HepG2 (cell line): ENCODE measurements around the gene DHRS1. TPM values are rescaled to one million over a fixed set of nuclear protein-coding genes. Genes with fewer than 3 reads are reported as not detected.

ENCODE experiments used
- ATAC-seq: fragments of 200-7000 bp; cut with Tn5 transposase; 3 replicates; pipeline ENCODE4 v1.9.1; 2020; ENCODE audit warnings: mild to moderate bottlenecking, moderate library complexity
- BruUV-seq: library from RNA; stranded (reverse); fragments of 400-500 nt; replicated peaks from 2 replicates; lab custom pipeline; 2021; lab: Mats Ljungman, UMichigan
- CTCF ChIA-PET: fragments of 300-600 bp; formaldehyde crosslinking; extraction: SDS; loops from one replicate; lab custom pipeline; 2021; ENCODE audit warnings: low total read pairs, inconsistent platforms, low intra/inter-chr PET ratio; lab: Yijun Ruan, JAX
- POLR2A ChIA-PET: fragments of 350-600 bp; sonication (Branson Sonifier 250); formaldehyde crosslinking; loops from one replicate; lab custom pipeline; 2020; ENCODE audit warnings: antibody characterized with exemption, inconsistent platforms; lab: Yijun Ruan, JAX
- DNase-seq: peaks from one replicate; pipeline ENCODE4 v3.0.0-alpha.2; 2015; ENCODE audit warnings: low spot score
- FAIRE-seq: peaks from 3 replicates; lab custom pipeline; 2011; peaks lifted over from hg19 to GRCh38; lab: Jason Lieb, UNC
- H2AFZ ChIP-seq: one replicate; pipeline ENCODE4 v1.6.1; 2011; ENCODE audit warnings: low read length, inconsistent platforms
- H3K27ac ChIP-seq: fragments of 300-600 bp; 3 replicates; pipeline ENCODE4 v1.8.0; 2011; ENCODE audit warnings: mixed run types, mild to moderate bottlenecking, mixed read lengths, low read length, inconsistent platforms; ENCODE audit not compliant: insufficient read depth; ENCODE audit errors: extremely low read length
- H3K27me3 ChIP-seq, 2 experiments: fragments of 200-600 bp in 1 of 2; 2 replicates in 1 of 2; 3 replicates in 1 of 2; pipeline versions ENCODE4 v1.6.0 to v1.8.0; 2011; ENCODE audit warnings: low read length in 2 of 2, mild to moderate bottlenecking in 2 of 2, moderate library complexity in 2 of 2, inconsistent platforms in 1 of 2; ENCODE audit not compliant: insufficient read depth in 2 of 2, control insufficient read depth in 1 of 2
- H3K36me3 ChIP-seq, 2 experiments: fragments of 200-600 bp in 1 of 2; replicated peaks in 1 of 2; 2 replicates in 1 of 2; 3 replicates in 1 of 2; pipeline versions ENCODE4 v1.5.1 to v1.8.0; 2011; ENCODE audit warnings: low read length in 2 of 2, inconsistent platforms in 1 of 2; ENCODE audit not compliant: insufficient read depth in 2 of 2, control insufficient read depth in 1 of 2
- H3K4me1 ChIP-seq: 2 replicates; pipeline ENCODE4 v1.5.1; 2012; ENCODE audit warnings: low read length, inconsistent platforms; ENCODE audit not compliant: insufficient read depth
- H3K4me2 ChIP-seq: 2 replicates; pipeline ENCODE4 v1.6.0; 2011; ENCODE audit warnings: low read depth, low read length, inconsistent platforms
- H3K4me3 ChIP-seq, 3 experiments: fragments of 200-600 bp in 1 of 3; sonication (generic), shearing (Covaris generic) in 1 of 3; replicated peaks in 1 of 3; 2 replicates each; pipeline ENCODE4 v1.5.1; 2011 to 2016; ENCODE audit warnings: low read length in 3 of 3, inconsistent platforms in 2 of 3, low read depth in 2 of 3, mild to moderate bottlenecking in 2 of 3, control low read depth in 1 of 3, mixed read lengths in 1 of 3; ENCODE audit not compliant: insufficient read depth in 1 of 3
- H3K79me2 ChIP-seq: one replicate; pipeline ENCODE4 v1.6.1; 2011; ENCODE audit warnings: low read length, inconsistent platforms; ENCODE audit not compliant: insufficient read depth
- H3K9ac ChIP-seq: 2 replicates; pipeline ENCODE4 v1.6.0; 2011; ENCODE audit warnings: mild to moderate bottlenecking, low read depth, low read length, inconsistent platforms; ENCODE audit not compliant: insufficient read depth
- H3K9me3 ChIP-seq: 2 replicates; pipeline ENCODE4 v1.5.1; 2012; ENCODE audit warnings: mild to moderate bottlenecking, low read length
- H4K20me1 ChIP-seq: 2 replicates; pipeline ENCODE4 v1.6.0; 2011; ENCODE audit warnings: inconsistent platforms, mild to moderate bottlenecking, low read length, moderate library complexity; ENCODE audit not compliant: insufficient read depth
- ESRRA ChIP-seq: sonication (generic); formaldehyde crosslinking; IDR thresholded peaks from 2 replicates; pipeline ENCODE4 v1.5.1; 2020; ENCODE audit warnings: mild to moderate bottlenecking, low read depth, missing genetic modification reagents
- GTF3A ChIP-seq: sonication (generic); formaldehyde crosslinking; conservative IDR thresholded peaks from 2 replicates; pipeline ENCODE4 v1.4.0; 2020; ENCODE audit warnings: mild to moderate bottlenecking, missing genetic modification reagents
- MATR3 ChIP-seq: sonication (generic); formaldehyde crosslinking; IDR thresholded peaks from 2 replicates; pipeline ENCODE4 v1.4.0; 2020; ENCODE audit warnings: missing genetic modification reagents
- NONO ChIP-seq, 2 experiments: fragments of 450-650 bp in 1 of 2; sonication (generic) in 1 of 2; formaldehyde crosslinking in 1 of 2; IDR thresholded peaks in 1 of 2; conservative IDR thresholded peaks in 1 of 2; 2 replicates each; pipeline versions ENCODE4 v1.6.1 to v1.8.0; 2017 to 2022; ENCODE audit warnings: mild to moderate bottlenecking in 1 of 2, missing genetic modification reagents in 1 of 2, moderate library complexity in 1 of 2
- RBM22 ChIP-seq: fragments of 200-400 bp; formaldehyde crosslinking; optimal IDR thresholded peaks from 2 replicates; pipeline ENCODE3; 2017; ENCODE audit warnings: mild to moderate bottlenecking, low read length, moderate library complexity
- ZFP41 ChIP-seq: sonication (generic); formaldehyde crosslinking; IDR thresholded peaks from 2 replicates; pipeline ENCODE4 v1.4.0; 2020; ENCODE audit warnings: mild to moderate bottlenecking, missing genetic modification reagents, borderline replicate concordance
- ZMYM4 ChIP-seq: sonication (generic); formaldehyde crosslinking; IDR thresholded peaks from 2 replicates; pipeline ENCODE4 v1.8.1; 2023; ENCODE audit warnings: mild to moderate bottlenecking, missing genetic modification reagents
- ZNF383 ChIP-seq: sonication (generic); formaldehyde crosslinking; IDR thresholded peaks from 2 replicates; pipeline ENCODE4 v1.4.0; 2020; ENCODE audit warnings: missing genetic modification reagents, mild to moderate bottlenecking, borderline replicate concordance
- ZNF431 ChIP-seq: sonication (generic); formaldehyde crosslinking; IDR thresholded peaks from 2 replicates; pipeline ENCODE4 v1.9.0; 2022; ENCODE audit warnings: missing genetic modification reagents, low read depth, mild to moderate bottlenecking, borderline replicate concordance
- WGBS: methylation state at CpG from one replicate; pipeline ENCODE4 v1.1.6; 2017; ENCODE audit warnings: low lambda C conversion rate; 5-methylcytosine and 5-hydroxymethylcytosine counted together
- in situ Hi-C: cut with HindIII; loops from 2 replicates; pipeline ENCODE4 v1.10.0; 2017; ENCODE audit warnings: low pct_unique_long_range_greater_than_20kb; ENCODE audit not compliant: extremely low pct_ligation_motif_present
- intact Hi-C: fragments of 100-400 bp; cut with micrococcal nuclease; formaldehyde crosslinking; loops from one replicate; pipeline ENCODE4 v1.10.0; 2022; ENCODE audit not compliant: unreplicated experiment
- polyA plus RNA-seq, 8 experiments: library from polyadenylated mRNA; depleted of rRNA in 3 of 8; stranded (reverse) in 7 of 8; unstranded in 1 of 8; fragments of >200 nt; fragmentation: Illumina TruSeq in 4 of 8; extraction: Trizol in 4 of 8; gene quantifications; 2 replicates each; pipeline versions ENCODE4 v1.2.1 to v1.2.3, GENCODE V29; 2011 to 2016; ENCODE audit warnings: low read depth in 4 of 8, missing spikeins in 1 of 8, mixed read lengths in 1 of 8; ENCODE audit not compliant: insufficient read depth in 1 of 8
- total RNA-seq, 5 experiments: library from RNA; depleted of rRNA; stranded (reverse); fragments of >200 nt; fragmentation: Illumina TruSeq; extraction: Trizol; gene quantifications; 2 replicates each; pipeline ENCODE4 v1.2.3, GENCODE V29; 2016; ENCODE audit warnings: low read depth in 1 of 5

DHRS1 gene
- total and polyA plus RNA-seq, 2 of the 13 experiments (the other 11 are each of a cell fraction or from before 2014, with no cell fraction given) = 49.8 to 60.8 TPM

DNA sequence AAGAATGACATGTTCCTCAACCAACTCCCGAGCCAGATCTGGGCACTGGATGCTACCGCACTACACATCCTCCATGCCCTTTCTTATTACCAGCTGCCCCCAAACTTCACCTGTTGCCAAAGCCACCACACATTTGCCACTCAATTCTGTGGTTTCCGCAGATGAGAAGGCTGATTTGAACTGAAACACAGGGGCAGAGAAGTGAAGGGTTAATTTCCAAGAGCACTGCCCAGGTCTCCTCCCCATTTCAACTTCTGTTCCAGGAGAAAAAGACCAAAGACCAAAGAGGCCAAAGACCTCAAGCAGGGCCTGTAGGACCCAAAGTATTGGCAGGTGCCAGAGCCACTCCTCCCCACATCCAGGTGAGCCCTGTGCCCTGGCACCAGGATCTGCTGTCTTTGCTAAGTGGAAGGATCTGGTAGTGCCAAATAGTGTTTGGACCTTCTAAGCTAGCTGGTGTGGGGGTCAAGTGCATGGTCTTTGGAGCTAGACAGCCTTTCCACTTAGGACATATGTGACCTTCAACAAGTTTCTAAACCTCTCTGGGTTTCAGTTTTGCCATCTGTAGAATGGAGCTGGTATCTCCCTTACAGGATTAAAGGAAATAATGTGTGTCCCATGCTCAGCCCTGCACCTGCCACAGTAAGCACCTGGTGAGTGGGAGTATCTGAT lies 8.0 kb downstream of the DHRS1 start (continued):
- TF ChIP-seq GTF3A (CRISPR knock-in tag) (0 out of 2 replicates have a peak, but pooled peaks have one; percentile 43), ZNF431 (CRISPR knock-in tag) (0 out of 2 replicates have a peak, but pooled peaks have one; percentile 22), ESRRA (0 out of 2 replicates have a peak, but pooled peaks have one; percentile 29), NONO (IDR thresholded peaks at IDR 0.05) (no peak), NONO (CRISPR knock-in tag; conservative IDR thresholded peaks at IDR 0.05) (peak; percentile 52; the same call in 1 of the 2 replicates), ZMYM4 (CRISPR knock-in tag) (0 out of 2 replicates have a peak, but pooled peaks have one; percentile 36), ZNF383 (CRISPR knock-in tag) (0 out of 2 replicates have a peak, but pooled peaks have one; percentile 76)

DNA sequence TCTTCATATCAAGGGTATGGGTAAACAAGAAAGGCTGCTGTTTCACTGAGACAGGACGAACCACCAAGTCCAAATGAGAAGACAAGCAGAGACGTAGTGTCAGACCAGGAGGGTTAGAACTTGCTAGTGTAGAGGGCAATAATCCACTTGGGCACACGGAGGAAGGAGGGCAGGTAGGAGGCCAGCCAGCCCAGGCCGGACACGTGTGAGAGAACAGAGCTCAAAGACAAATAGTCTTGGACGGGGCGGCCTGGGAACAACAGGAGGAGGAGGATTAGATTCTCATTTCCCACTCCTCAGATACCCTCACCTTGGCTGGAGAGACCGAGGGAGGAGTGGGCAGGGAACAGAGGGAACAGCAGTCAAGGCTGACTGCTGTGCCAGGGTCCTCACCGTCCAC lies 8.8 kb downstream of the DHRS1 start:
- in situ Hi-C loops (no loop called here), intact Hi-C loops (loop anchor here (10.0 kb wide), 1 partner anchor 986 kb away; the partner anchor contains the start of genes BCL2L2 and PPP1R3E)
- H2AFZ ChIP-seq = no peak overlapping the region
- H3K4me2 ChIP-seq = no peak overlapping the region
- peaks cover 40 to 58% of the 10 kb centered on the region in 2 experiments for H3K36me3 ChIP-seq
- no peaks in the 10 kb centered on the region for H3K9me3 ChIP-seq
- H3K4me3 ChIP-seq = no peak overlapping the region
- 86% methylated on average over 9 of the region's 9 CpGs for WGBS
- FAIRE-seq (no peak), DNase-seq (no peak), ATAC-seq (no peak; the same call in 2 of the 3 replicates)
- H3K9ac ChIP-seq = no peak overlapping the region
- no peaks in the 10 kb centered on the region for H3K27me3 ChIP-seq
- POLR2A ChIA-PET = interaction anchor here (0.9 to 24.7 kb wide), 4 partner anchors 8 to 50 kb away, joined by 3 to 850 read pairs (median 31); partner anchors contain the start of genes CIDEB, DHRS1, GMPR2 and NEDD8
- peaks cover 10% of the 10 kb centered on the region for H3K4me1 ChIP-seq
- no peaks in the 10 kb centered on the region for H3K79me2 ChIP-seq
- no TSS peak for BruUV-seq
- TF ChIP-seq MATR3 (0 out of 2 replicates have a peak, but pooled peaks have one; percentile 66), RBM22 (peak; percentile 76), ZFP41 (CRISPR knock-in tag) (no peak)
- CTCF ChIA-PET = no interaction called here
- H3K27ac ChIP-seq = no peak overlapping the region
- no peaks in the 10 kb centered on the region for H4K20me1 ChIP-seq
